ENCODE data around the gene TTYH3. TPM values are rescaled to one million over a fixed set of nuclear protein-coding genes. Genes with fewer than 3 reads are reported as not detected.

TTYH3 gene
- polyA plus RNA-seq, 4 donors, result 6.9 to 149 (median 20.6) TPM

- WGBS, 3 donors, result 76 to 84% (median 77%) methylated on average over 19 to 20 of the region's 20 CpGs
- Histone ChIP-seq H3K36me3 (ENCODE audit: control insufficient read depth in 3 of 3, insufficient read depth in 2 of 3, low read depth in 1 of 3, low read length in 3 of 3) (peaks cover 0 to 22% (median 0%) of the 10 kb centered on the region in 3 donors), H3K27me3 (ENCODE audit: control insufficient read depth in 3 of 3, insufficient read depth in 3 of 3, low read length in 3 of 3) (no peaks in the 10 kb centered on the region), H3K27ac (ENCODE audit: low read depth in 1 of 3, low read length in 2 of 3) (no peak overlapping the region), H3K4me1 (ENCODE audit: control insufficient read depth in 3 of 3, insufficient read depth in 2 of 3, low read depth in 1 of 3, low read length in 2 of 3) (peaks cover 0 to 2% (median 0%) of the 10 kb centered on the region in 3 donors), H3K4me3 (ENCODE audit: low read depth in 1 of 3, low read length in 3 of 3) (no peak overlapping the region), H3K9me3 (ENCODE audit: control insufficient read depth in 2 of 2, insufficient read depth in 1 of 2, low read depth in 1 of 2, low read length in 1 of 2) (peaks cover 0 to 10% of the 10 kb centered on the region in 2 donors)
- DNase-seq (no peak), FAIRE-seq (no peak)
These were observed 76.9 kb downstream of the TTYH3 start for GRCh38 chr7:2708547-2709310.

GRCh38 chr7:2709553-2710285 lies 77.9 kb downstream of the TTYH3 start:
- FAIRE-seq (no peak), DNase-seq (peak; percentile 81 to 87)
- H3K36me3 ChIP-seq (ENCODE audit: control insufficient read depth in 3 of 3, insufficient read depth in 2 of 3, low read depth in 1 of 3, low read length in 3 of 3), result peaks cover 0 to 31% (median 0%) of the 10 kb centered on the region in 3 donors
- H3K4me3 ChIP-seq (ENCODE audit: low read depth in 1 of 3, low read length in 3 of 3), result peak overlapping the region in 1 of 3 donors; percentile 53
- H3K27ac ChIP-seq (ENCODE audit: low read depth in 1 of 3, low read length in 2 of 3), result no peak overlapping the region
- H3K27me3 ChIP-seq (ENCODE audit: control insufficient read depth in 3 of 3, insufficient read depth in 3 of 3, low read length in 3 of 3), result no peaks in the 10 kb centered on the region
- peaks cover 0 to 12% of the 10 kb centered on the region in 2 donors for H3K9me3 ChIP-seq (ENCODE audit: control insufficient read depth in 2 of 2, insufficient read depth in 1 of 2, low read depth in 1 of 2, low read length in 1 of 2)
- WGBS, 3 donors, result 7 to 33% (median 17%) methylated on average over 29 to 35 of the region's 35 CpGs
- peaks cover 0 to 2% (median 0%) of the 10 kb centered on the region in 3 donors for H3K4me1 ChIP-seq (ENCODE audit: control insufficient read depth in 3 of 3, insufficient read depth in 2 of 3, low read depth in 1 of 3, low read length in 2 of 3)

GRCh38 chr7:2710286-2710655 lies 78.5 kb downstream of the TTYH3 start:
- WGBS, 3 donors, result 38 to 73% (median 49%) methylated on average over 11 of the region's 11 CpGs
- H3K4me1 ChIP-seq (ENCODE audit: control insufficient read depth in 3 of 3, insufficient read depth in 2 of 3, low read depth in 1 of 3, low read length in 2 of 3), result peaks cover 0 to 4% (median 0%) of the 10 kb centered on the region in 3 donors
- H3K36me3 ChIP-seq (ENCODE audit: control insufficient read depth in 3 of 3, insufficient read depth in 2 of 3, low read depth in 1 of 3, low read length in 3 of 3), result peaks cover 0 to 37% (median 0%) of the 10 kb centered on the region in 3 donors
- DNase-seq, result no peak
- H3K9me3 ChIP-seq (ENCODE audit: control insufficient read depth in 2 of 2, insufficient read depth in 1 of 2, low read depth in 1 of 2, low read length in 1 of 2), result peaks cover 0 to 12% of the 10 kb centered on the region in 2 donors
- H3K4me3 ChIP-seq (ENCODE audit: low read depth in 1 of 3, low read length in 3 of 3), result peak overlapping the region in 1 of 3 donors; percentile 53
- no peaks in the 10 kb centered on the region for H3K27me3 ChIP-seq (ENCODE audit: control insufficient read depth in 3 of 3, insufficient read depth in 3 of 3, low read length in 3 of 3)
- H3K27ac ChIP-seq (ENCODE audit: low read depth in 1 of 3, low read length in 2 of 3), result no peak overlapping the region
- no peak for FAIRE-seq

- Histone ChIP-seq H3K27ac (ENCODE audit: low read depth in 1 of 3, low read length in 2 of 3) (no peak overlapping the region), H3K4me1 (ENCODE audit: control insufficient read depth in 3 of 3, insufficient read depth in 2 of 3, low read depth in 1 of 3, low read length in 2 of 3) (peaks cover 0 to 11% (median 0%) of the 10 kb centered on the region in 3 donors), H3K27me3 (ENCODE audit: control insufficient read depth in 3 of 3, insufficient read depth in 3 of 3, low read length in 3 of 3) (no peaks in the 10 kb centered on the region), H3K4me3 (ENCODE audit: low read depth in 1 of 3, low read length in 3 of 3) (no peak overlapping the region), H3K9me3 (ENCODE audit: control insufficient read depth in 2 of 2, insufficient read depth in 1 of 2, low read depth in 1 of 2, low read length in 1 of 2) (peaks cover 0 to 12% of the 10 kb centered on the region in 2 donors), H3K36me3 (ENCODE audit: control insufficient read depth in 3 of 3, insufficient read depth in 2 of 3, low read depth in 1 of 3, low read length in 3 of 3) (peaks cover 0 to 39% (median 0%) of the 10 kb centered on the region in 3 donors)
- DNase-seq (peak in 1 of 2 donors; percentile 35), FAIRE-seq (no peak)
- WGBS, 3 donors, result 37 to 50% (median 43%) methylated on average over 4 of the region's 4 CpGs
These were observed 79.2 kb downstream of the TTYH3 start for GRCh38 chr7:2710901-2711551.

- WGBS, 3 donors, result 91 to 94% (median 93%) methylated on average over 19 to 25 of the region's 25 CpGs
- FAIRE-seq, result no peak
- no peaks in the 10 kb centered on the region for H3K27me3 ChIP-seq (ENCODE audit: control insufficient read depth in 3 of 3, insufficient read depth in 3 of 3, low read length in 3 of 3)
- no peak for DNase-seq
- peaks cover under 1 to 22% (median 5%) of the 10 kb centered on the region in 3 donors for H3K4me1 ChIP-seq (ENCODE audit: control insufficient read depth in 3 of 3, insufficient read depth in 2 of 3, low read depth in 1 of 3, low read length in 2 of 3)
- peaks cover 0 to 42% (median 0%) of the 10 kb centered on the region in 3 donors for H3K36me3 ChIP-seq (ENCODE audit: control insufficient read depth in 3 of 3, insufficient read depth in 2 of 3, low read depth in 1 of 3, low read length in 3 of 3)
- peaks cover 0 to 12% of the 10 kb centered on the region in 2 donors for H3K9me3 ChIP-seq (ENCODE audit: control insufficient read depth in 2 of 2, insufficient read depth in 1 of 2, low read depth in 1 of 2, low read length in 1 of 2)
- H3K27ac ChIP-seq (ENCODE audit: low read depth in 1 of 3, low read length in 2 of 3), result no peak overlapping the region
- H3K4me3 ChIP-seq (ENCODE audit: low read depth in 1 of 3, low read length in 3 of 3), result no peak overlapping the region
These were observed 80.3 kb downstream of the TTYH3 start for GRCh38 chr7:2711895-2712675.

GRCh38 chr7:2713370-2713769 lies 81.6 kb downstream of the TTYH3 start:
- FAIRE-seq (no peak), DNase-seq (no peak)
- peaks cover 0 to 47% (median 0%) of the 10 kb centered on the region in 3 donors for H3K36me3 ChIP-seq (ENCODE audit: control insufficient read depth in 3 of 3, insufficient read depth in 2 of 3, low read depth in 1 of 3, low read length in 3 of 3)
- peaks cover 0 to 12% of the 10 kb centered on the region in 2 donors for H3K9me3 ChIP-seq (ENCODE audit: control insufficient read depth in 2 of 2, insufficient read depth in 1 of 2, low read depth in 1 of 2, low read length in 1 of 2)
- 61 to 81% (median 77%) methylated on average over 13 of the region's 13 CpGs for WGBS, 3 donors
- no peaks in the 10 kb centered on the region for H3K27me3 ChIP-seq (ENCODE audit: control insufficient read depth in 3 of 3, insufficient read depth in 3 of 3, low read length in 3 of 3)
- peaks cover 2 to 33% (median 8%) of the 10 kb centered on the region in 3 donors for H3K4me1 ChIP-seq (ENCODE audit: control insufficient read depth in 3 of 3, insufficient read depth in 2 of 3, low read depth in 1 of 3, low read length in 2 of 3)
- H3K4me3 ChIP-seq (ENCODE audit: low read depth in 1 of 3, low read length in 3 of 3), result no peak overlapping the region
- no peak overlapping the region for H3K27ac ChIP-seq (ENCODE audit: low read depth in 1 of 3, low read length in 2 of 3)

- Histone ChIP-seq H3K27me3 (ENCODE audit: control insufficient read depth in 3 of 3, insufficient read depth in 3 of 3, low read length in 3 of 3) (no peaks in the 10 kb centered on the region), H3K9me3 (ENCODE audit: control insufficient read depth in 2 of 2, insufficient read depth in 1 of 2, low read depth in 1 of 2, low read length in 1 of 2) (peaks cover 0 to 12% of the 10 kb centered on the region in 2 donors), H3K36me3 (ENCODE audit: control insufficient read depth in 3 of 3, insufficient read depth in 2 of 3, low read depth in 1 of 3, low read length in 3 of 3) (peaks cover 0 to 54% (median 0%) of the 10 kb centered on the region in 3 donors), H3K4me1 (ENCODE audit: control insufficient read depth in 3 of 3, insufficient read depth in 2 of 3, low read depth in 1 of 3, low read length in 2 of 3) (peaks cover 2 to 36% (median 8%) of the 10 kb centered on the region in 3 donors), H3K4me3 (ENCODE audit: low read depth in 1 of 3, low read length in 3 of 3) (no peak overlapping the region), H3K27ac (ENCODE audit: low read depth in 1 of 3, low read length in 2 of 3) (no peak overlapping the region)
- DNase-seq (no peak), FAIRE-seq (no peak)
- WGBS, 3 donors, result 87 to 93% (median 90%) methylated on average over 12 of the region's 12 CpGs
These were observed 82.2 kb downstream of the TTYH3 start for GRCh38 chr7:2713978-2714377.

All from small intestine (tissue), 7 donors.